ENCODE measurements around the gene DISP1. TPM values are rescaled to one million over a fixed set of nuclear protein-coding genes. Genes with fewer than 3 reads are reported as not detected.

Gene DISP1
- 10 to 100 TPM in 1 of 2 donors, 1 to 10 TPM in 1; 4.9 to 43.1 TPM for total RNA-seq

DNA sequence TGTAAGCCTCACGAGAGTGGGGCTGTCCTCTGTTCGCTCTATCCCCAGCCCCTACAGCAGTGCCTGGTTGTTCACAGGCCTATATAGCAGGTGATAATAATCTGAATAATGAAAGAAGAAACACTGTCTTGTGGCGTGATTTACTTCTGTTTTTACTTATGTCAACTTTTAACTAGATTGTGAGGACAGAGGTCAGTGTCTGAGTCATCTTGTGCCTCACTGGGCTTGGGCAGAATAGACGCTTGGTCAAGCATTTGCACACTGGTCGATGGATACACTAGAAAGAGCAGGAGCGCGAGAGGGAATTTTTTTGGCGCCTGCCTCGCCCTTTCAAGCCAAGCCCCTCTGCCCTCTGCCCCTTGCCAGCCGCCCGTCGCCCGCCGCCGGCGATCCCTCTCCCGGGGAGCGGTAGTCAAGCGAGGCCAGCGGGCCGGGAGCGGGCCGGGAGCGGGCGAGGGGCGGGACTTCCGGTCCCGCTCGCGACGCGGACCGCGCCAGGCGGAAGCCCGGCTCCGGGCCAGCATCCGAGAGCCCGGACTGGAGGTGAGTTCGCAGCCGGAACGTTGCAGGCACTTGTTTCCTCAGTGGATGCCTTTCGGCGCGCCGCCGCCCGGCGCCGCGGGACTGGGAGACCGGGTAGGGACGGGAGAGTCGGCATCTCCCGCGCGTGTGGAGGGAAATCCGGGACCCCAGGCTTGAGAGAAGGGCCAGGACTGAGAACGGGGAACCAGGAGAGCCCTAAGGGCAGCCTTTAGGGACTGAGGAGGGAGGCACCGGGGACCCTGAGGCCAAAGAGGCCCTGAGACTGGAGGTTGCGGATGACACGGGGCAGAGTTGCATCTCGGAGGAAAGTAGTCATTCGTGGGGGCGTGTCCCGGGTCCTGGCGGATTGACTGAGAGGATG is at the start of gene DISP1:
Gene DISP1 (plus strand): TSS at position 504 of the 904 bp plus-strand sequence. CDS start 127,785 bp downstream, outside the sequence.
- peak; percentile 43 for TF ChIP-seq POLR2A (IDR thresholded peaks at IDR 0.05)
- TF ChIP-seq POLR2AphosphoS5 (IDR thresholded peaks at IDR 0.05) = peak; percentile 57
- TF ChIP-seq, protein P1, sequence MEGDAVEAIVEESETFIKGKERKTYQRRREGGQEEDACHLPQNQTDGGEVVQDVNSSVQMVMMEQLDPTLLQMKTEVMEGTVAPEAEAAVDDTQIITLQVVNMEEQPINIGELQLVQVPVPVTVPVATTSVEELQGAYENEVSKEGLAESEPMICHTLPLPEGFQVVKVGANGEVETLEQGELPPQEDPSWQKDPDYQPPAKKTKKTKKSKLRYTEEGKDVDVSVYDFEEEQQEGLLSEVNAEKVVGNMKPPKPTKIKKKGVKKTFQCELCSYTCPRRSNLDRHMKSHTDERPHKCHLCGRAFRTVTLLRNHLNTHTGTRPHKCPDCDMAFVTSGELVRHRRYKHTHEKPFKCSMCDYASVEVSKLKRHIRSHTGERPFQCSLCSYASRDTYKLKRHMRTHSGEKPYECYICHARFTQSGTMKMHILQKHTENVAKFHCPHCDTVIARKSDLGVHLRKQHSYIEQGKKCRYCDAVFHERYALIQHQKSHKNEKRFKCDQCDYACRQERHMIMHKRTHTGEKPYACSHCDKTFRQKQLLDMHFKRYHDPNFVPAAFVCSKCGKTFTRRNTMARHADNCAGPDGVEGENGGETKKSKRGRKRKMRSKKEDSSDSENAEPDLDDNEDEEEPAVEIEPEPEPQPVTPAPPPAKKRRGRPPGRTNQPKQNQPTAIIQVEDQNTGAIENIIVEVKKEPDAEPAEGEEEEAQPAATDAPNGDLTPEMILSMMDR (IDR thresholded peaks at IDR 0.05) = no peak
- peak within 1 kb of the TSS; percentile 83 to 90 for H3K4me3 ChIP-seq
- intact Hi-C loops (cut with DNase I) = no loop called here
- no peaks in the 10 kb centered on the region for H3K9me3 ChIP-seq
- H3K27me3 ChIP-seq (replicated peaks; ENCODE audit: insufficient read depth) = no peaks in the 10 kb centered on the region
- H3K36me3 ChIP-seq = no peaks in the 10 kb centered on the region
- no peaks in the 10 kb centered on the region for H3K4me1 ChIP-seq (replicated peaks)
- H3K27ac ChIP-seq = peak within 1 kb of the TSS; percentile 92 to 94
- peak; percentile 79 for DNase-seq (ENCODE audit: low spot score)
- 2% methylated on average over 46 of the region's 67 CpGs for WGBS

- Histone ChIP-seq H3K9me3 (no peaks in the 10 kb centered on the region), H3K4me1 (replicated peaks) (no peaks in the 10 kb centered on the region), H3K4me3 (no peak overlapping the region), H3K27me3 (replicated peaks; ENCODE audit: insufficient read depth) (no peaks in the 10 kb centered on the region), H3K36me3 (no peaks in the 10 kb centered on the region), H3K27ac (no peak overlapping the region)
- DNase-seq (ENCODE audit: low spot score) = no peak
- intact Hi-C loops (cut with DNase I) = no loop called here
- WGBS = 82% methylated on average over 5 of the region's 5 CpGs
- TF ChIP-seq, protein P1 (IDR thresholded peaks at IDR 0.05) = no peak
- TF ChIP-seq POLR2A (IDR thresholded peaks at IDR 0.05) = no peak
- no peak for TF ChIP-seq POLR2AphosphoS5 (IDR thresholded peaks at IDR 0.05)
These were observed 47.7 kb upstream of the DISP1 start for GRCh38 chr1:222767152-222767571.

DNA sequence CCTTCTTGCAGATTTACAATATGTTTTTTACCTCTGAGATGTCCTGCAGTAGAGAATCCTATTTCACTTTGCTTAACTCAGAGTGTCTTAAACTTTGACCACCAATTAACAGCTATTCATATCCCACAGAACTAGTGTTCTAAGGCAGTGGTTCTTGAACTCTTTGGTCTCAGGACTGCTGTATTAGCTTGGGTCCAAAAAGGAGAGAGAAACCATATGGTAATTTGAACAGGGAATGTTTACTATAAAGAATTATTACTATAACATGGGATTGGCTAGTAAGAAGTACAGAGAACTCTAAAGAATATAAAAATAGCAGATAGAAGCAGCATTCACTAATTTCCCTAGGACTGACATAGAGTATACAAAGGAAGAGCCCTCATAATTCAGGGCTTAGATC is 46.2 kb upstream of the DISP1 start:
- no peak for DNase-seq (ENCODE audit: low spot score)
- no peaks in the 10 kb centered on the region for H3K36me3 ChIP-seq
- intact Hi-C loops (cut with DNase I) = no loop called here
- H3K4me1 ChIP-seq (replicated peaks) = no peaks in the 10 kb centered on the region
- H3K4me3 ChIP-seq = no peak overlapping the region
- no peaks in the 10 kb centered on the region for H3K27me3 ChIP-seq (replicated peaks; ENCODE audit: insufficient read depth)
- TF ChIP-seq, protein P1 (IDR thresholded peaks at IDR 0.05) = no peak
- H3K27ac ChIP-seq = no peak overlapping the region
- H3K9me3 ChIP-seq = no peaks in the 10 kb centered on the region

DNA sequence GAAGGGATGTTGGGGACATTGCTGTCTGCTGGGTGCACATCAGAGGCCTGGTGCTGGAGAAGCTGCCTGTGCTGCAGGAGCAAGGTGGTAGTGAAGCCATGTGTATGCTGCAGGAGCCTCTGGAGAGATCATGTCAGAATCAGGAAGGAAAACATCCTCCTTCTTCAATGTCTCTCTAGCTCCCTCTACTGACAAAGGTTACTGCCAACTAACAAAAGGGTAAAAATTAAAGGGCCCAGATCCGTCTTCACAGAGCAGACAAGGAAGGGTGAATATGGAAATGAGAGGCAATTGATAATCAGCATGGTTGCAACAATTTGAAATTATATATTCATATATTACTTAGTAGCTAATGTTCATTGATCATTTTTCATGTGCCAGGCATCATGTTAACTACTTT is 45.7 kb upstream of the DISP1 start:
- DNase-seq (ENCODE audit: low spot score) = no peak
- 75% methylated on average over 1 of the region's 1 CpG for WGBS
- H3K4me1 ChIP-seq (replicated peaks) = no peaks in the 10 kb centered on the region
- intact Hi-C loops (cut with DNase I) = no loop called here
- H3K9me3 ChIP-seq = no peaks in the 10 kb centered on the region
- H3K27ac ChIP-seq = no peak overlapping the region
- no peaks in the 10 kb centered on the region for H3K27me3 ChIP-seq (replicated peaks; ENCODE audit: insufficient read depth)
- no peak overlapping the region for H3K4me3 ChIP-seq
- no peaks in the 10 kb centered on the region for H3K36me3 ChIP-seq
- TF ChIP-seq, protein P1 (IDR thresholded peaks at IDR 0.05) = no peak
- TF ChIP-seq POLR2AphosphoS5 (IDR thresholded peaks at IDR 0.05) (no peak), POLR2A (IDR thresholded peaks at IDR 0.05) (no peak)

Measured in prostate gland (tissue), 2 donors.